Esophagus squamous epithelium (tissue), 4 donors: Measurements from ENCODE around the gene RUVBL2. TPM values are rescaled to one million over a fixed set of nuclear protein-coding genes. Genes with fewer than 3 reads are reported as not detected.

ENCODE experiments used
- small RNA-seq, 4 donors: library from RNA; depleted of rRNA; stranded (forward); fragments of <200 nt; gene quantifications; one replicate each; pipeline ENCODE3, GENCODE V24; 2016
- total RNA-seq, 4 donors: library from RNA; depleted of rRNA; stranded (reverse); fragments of >200 nt; gene quantifications; one replicate each; pipeline ENCODE4 v1.1.0, GENCODE V29; 2016

RUVBL2 gene
- total RNA-seq, 4 donors from 2014 or later, result 102 to 140 (median 119) TPM

Small RNA genes lying within 50 kb of the gene (small RNA-seq; reads per million reads assigned to genes)
- 0 reads per million in 4 donors for gene MIR6798

Other genes with a start within 250 kb of the RUVBL2 start
- 10 to 100 TPM in 1 of 4 donors, 1 to 10 TPM in 2, not detected in 1; 2.3 to 56.0 (median 5.0) TPM for gene IZUMO1, start 247.0 kb upstream of the RUVBL2 start, total RNA-seq
- gene FUT1, start 241.2 kb upstream of the RUVBL2 start, total RNA-seq, result 1 to 10 TPM; 3.4 to 6.3 (median 4.8) TPM
- gene FGF21, start 238.4 kb upstream of the RUVBL2 start, total RNA-seq, result not detected
- 10 to 100 TPM; 22.8 to 61.0 (median 42.2) TPM for gene BCAT2, start 182.9 kb upstream of the RUVBL2 start, total RNA-seq
- 1 to 10 TPM in 2 of 4 donors, under 1 TPM in 1, not detected in 1; 0.83 to 9.0 (median 4.8) TPM for gene HSD17B14, start 157.4 kb upstream of the RUVBL2 start, total RNA-seq
- gene PLEKHA4, start 125.3 kb upstream of the RUVBL2 start, total RNA-seq, result 1 to 10 TPM; 2.8 to 9.0 (median 5.6) TPM
- 10 to 100 TPM; 19.3 to 41.6 (median 33.3) TPM for gene PPP1R15A, start 121.5 kb upstream of the RUVBL2 start, total RNA-seq
- gene TULP2, start 95.1 kb upstream of the RUVBL2 start, total RNA-seq, result not detected
- 100 to 1,000 TPM in 3 of 4 donors, 10 to 100 TPM in 1; 93.5 to 186 (median 157) TPM for gene NUCB1, start 93.6 kb upstream of the RUVBL2 start, total RNA-seq
- 1 to 10 TPM in 1 of 4 donors, under 1 TPM in 1, not detected in 2; 0.95 to 2.9 TPM for gene DHDH, start 60.2 kb upstream of the RUVBL2 start, total RNA-seq
- 10 to 100 TPM; 38.9 to 42.8 (median 42.4) TPM for gene BAX, start 39.0 kb upstream of the RUVBL2 start, total RNA-seq
- gene FTL, start 28.6 kb upstream of the RUVBL2 start, total RNA-seq, result 1,000 to 10,000 TPM in 3 of 4 donors, 100 to 1,000 TPM in 1; 556 to 2,127 (median 1,494) TPM
- gene GYS1, start 578 bp upstream of the RUVBL2 start, total RNA-seq, result 10 to 100 TPM; 30.6 to 47.6 (median 39.5) TPM
- not detected for gene LHB, start 23.2 kb downstream of the RUVBL2 start, total RNA-seq
- not detected for gene CGB3, start 30.4 kb downstream of the RUVBL2 start, total RNA-seq
- gene CGB2, start 38.0 kb downstream of the RUVBL2 start, total RNA-seq, result not detected
- not detected for gene CGB1, start 43.0 kb downstream of the RUVBL2 start, total RNA-seq
- 1 to 10 TPM in 1 of 4 donors, not detected in 3; 2.4 TPM for gene CGB5, start 50.0 kb downstream of the RUVBL2 start, total RNA-seq
- gene CGB8, start 55.2 kb downstream of the RUVBL2 start, total RNA-seq, result not detected
- gene CGB7, start 63.9 kb downstream of the RUVBL2 start, total RNA-seq, result 1 to 10 TPM in 2 of 4 donors, under 1 TPM in 1, not detected in 1; 0.22 to 4.4 (median 1.7) TPM
- gene NTF4, start 70.9 kb downstream of the RUVBL2 start, total RNA-seq, result 1 to 10 TPM; 1.2 to 5.3 (median 2.0) TPM
- not detected for gene KCNA7, start 78.8 kb downstream of the RUVBL2 start, total RNA-seq
- 100 to 1,000 TPM in 3 of 4 donors, 10 to 100 TPM in 1; 78.7 to 241 (median 168) TPM for gene SNRNP70, start 91.6 kb downstream of the RUVBL2 start, total RNA-seq
- gene LIN7B, start 120.5 kb downstream of the RUVBL2 start, total RNA-seq, result 10 to 100 TPM in 2 of 4 donors, 1 to 10 TPM in 2; 5.7 to 14.1 (median 10.1) TPM
- 1 to 10 TPM; 2.1 to 7.4 (median 4.7) TPM for gene C19orf73, start 125.3 kb downstream of the RUVBL2 start, total RNA-seq
- 10 to 100 TPM; 10.9 to 20.9 (median 13.8) TPM for gene PPFIA3, start 125.7 kb downstream of the RUVBL2 start, total RNA-seq
- gene HRC, start 161.5 kb downstream of the RUVBL2 start, total RNA-seq, result 1 to 10 TPM in 1 of 4 donors, under 1 TPM in 3; 0.13 to 1.1 (median 0.38) TPM
- 10 to 100 TPM in 3 of 4 donors, 1 to 10 TPM in 1; 7.6 to 28.9 (median 18.0) TPM for gene TRPM4, start 163.9 kb downstream of the RUVBL2 start, total RNA-seq